ENCODE results near the gene CSRNP2.

Gene CSRNP2

GRCh38 chr12:51025338-51025835 lies 58.0 kb downstream of the CSRNP2 start:
- Histone ChIP-seq H2BK15ac (replicated peaks; ENCODE audit: low read depth) (no peak overlapping the region), H2BK120ac (ENCODE audit: low read depth, low read length) (peak overlapping the region; percentile 16), H2AK5ac (ENCODE audit: low read length) (no peak overlapping the region), H3K4me1 (ENCODE audit: control insufficient read depth, low read depth, low read length) (peaks cover 3% of the 10 kb centered on the region), H4K8ac (ENCODE audit: low read depth, low read length) (peak overlapping the region; percentile 97), H3K79me1 (ENCODE audit: low read length) (peaks cover 12% of the 10 kb centered on the region), H3K4ac (ENCODE audit: low read depth, low read length) (peak overlapping the region; percentile 5), H3K36me3 (ENCODE audit: control insufficient read depth, insufficient read depth, low read length) (no peaks in the 10 kb centered on the region), H3K9ac (ENCODE audit: low read length) (peak overlapping the region; percentile 92), H3K56ac (ENCODE audit: low read length) (peak overlapping the region; percentile 97), H3K23ac (ENCODE audit: low read length) (no peak overlapping the region), H3K18ac (ENCODE audit: low read length) (peak overlapping the region; percentile 71), H3K27ac (ENCODE audit: low read depth, low read length) (peak overlapping the region; percentile 95), H2BK5ac (ENCODE audit: low read length) (no peak overlapping the region), H4K5ac (ENCODE audit: low read length) (no peak overlapping the region), H3K79me2 (ENCODE audit: control insufficient read depth, insufficient read depth, low read length) (peaks cover 35% of the 10 kb centered on the region), H3K4me3 (ENCODE audit: low read length) (peak overlapping the region; percentile 31), H3K27me3 (ENCODE audit: insufficient read depth, low read length, poor library complexity) (no peaks in the 10 kb centered on the region), H3K4me2 (ENCODE audit: low read length) (peak overlapping the region; percentile 21)
- no peak for DNase-seq
- WGBS (ENCODE audit: extremely low coverage, insufficient coverage, low lambda C conversion rate), result no CpG with 5 or more reads among the region's 9 CpGs

GRCh38 chr12:51023625-51024382 lies 59.6 kb downstream of the CSRNP2 start:
- no peak overlapping the region for H3K56ac ChIP-seq (ENCODE audit: low read length)
- H2BK15ac ChIP-seq (replicated peaks; ENCODE audit: low read depth), result no peak overlapping the region
- no peak overlapping the region for H3K4me3 ChIP-seq (ENCODE audit: low read length)
- H3K79me1 ChIP-seq (ENCODE audit: low read length), result peaks cover 14% of the 10 kb centered on the region
- no peak overlapping the region for H4K5ac ChIP-seq (ENCODE audit: low read length)
- no peak overlapping the region for H2BK5ac ChIP-seq (ENCODE audit: low read length)
- H3K27me3 ChIP-seq (ENCODE audit: insufficient read depth, low read length, poor library complexity), result no peaks in the 10 kb centered on the region
- H3K36me3 ChIP-seq (ENCODE audit: control insufficient read depth, insufficient read depth, low read length), result no peaks in the 10 kb centered on the region
- H2AK5ac ChIP-seq (ENCODE audit: low read length), result no peak overlapping the region
- no peak overlapping the region for H3K4ac ChIP-seq (ENCODE audit: low read depth, low read length)
- H3K4me2 ChIP-seq (ENCODE audit: low read length), result no peak overlapping the region
- no CpG with 5 or more reads among the region's 4 CpGs for WGBS (ENCODE audit: extremely low coverage, insufficient coverage, low lambda C conversion rate)
- no peak overlapping the region for H2BK120ac ChIP-seq (ENCODE audit: low read depth, low read length)
- H4K8ac ChIP-seq (ENCODE audit: low read depth, low read length), result no peak overlapping the region
- peaks cover 3% of the 10 kb centered on the region for H3K4me1 ChIP-seq (ENCODE audit: control insufficient read depth, low read depth, low read length)
- no peak for DNase-seq
- peak overlapping the region; percentile 20 for H3K23ac ChIP-seq (ENCODE audit: low read length)
- peaks cover 40% of the 10 kb centered on the region for H3K79me2 ChIP-seq (ENCODE audit: control insufficient read depth, insufficient read depth, low read length)
- no peak overlapping the region for H3K9ac ChIP-seq (ENCODE audit: low read length)
- H3K18ac ChIP-seq (ENCODE audit: low read length), result no peak overlapping the region
- no peak overlapping the region for H3K27ac ChIP-seq (ENCODE audit: low read depth, low read length)

DNA sequence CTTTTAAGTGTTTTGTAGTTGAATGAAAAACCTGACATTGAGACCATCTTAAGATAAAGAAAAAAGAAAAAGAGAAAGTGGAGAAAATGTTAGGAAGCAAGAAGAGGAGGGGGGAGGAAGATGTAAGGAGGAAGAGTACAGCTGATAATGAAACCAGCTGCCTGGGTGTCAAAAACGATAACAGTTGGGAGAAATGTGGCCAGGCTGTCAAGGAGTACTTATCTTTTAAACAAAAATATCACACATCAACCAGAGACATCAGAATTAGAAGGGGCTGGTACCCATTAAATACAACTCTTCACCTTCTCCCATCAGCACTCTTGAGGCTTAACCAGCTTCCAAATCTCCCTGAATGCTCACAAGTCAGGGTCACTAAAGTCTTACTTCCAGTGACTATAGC lies 61.7 kb downstream of the CSRNP2 start:
- Histone ChIP-seq H3K23ac (ENCODE audit: low read length) (no peak overlapping the region), H3K4me3 (ENCODE audit: low read length) (no peak overlapping the region), H2BK5ac (ENCODE audit: low read length) (no peak overlapping the region), H3K9ac (ENCODE audit: low read length) (no peak overlapping the region), H3K4me2 (ENCODE audit: low read length) (no peak overlapping the region), H3K4me1 (ENCODE audit: control insufficient read depth, low read depth, low read length) (peaks cover 3% of the 10 kb centered on the region), H4K8ac (ENCODE audit: low read depth, low read length) (no peak overlapping the region), H3K79me1 (ENCODE audit: low read length) (peaks cover 14% of the 10 kb centered on the region), H3K18ac (ENCODE audit: low read length) (no peak overlapping the region), H2AK5ac (ENCODE audit: low read length) (no peak overlapping the region), H3K79me2 (ENCODE audit: control insufficient read depth, insufficient read depth, low read length) (peaks cover 40% of the 10 kb centered on the region), H3K4ac (ENCODE audit: low read depth, low read length) (no peak overlapping the region), H3K36me3 (ENCODE audit: control insufficient read depth, insufficient read depth, low read length) (no peaks in the 10 kb centered on the region), H2BK15ac (replicated peaks; ENCODE audit: low read depth) (no peak overlapping the region), H3K56ac (ENCODE audit: low read length) (no peak overlapping the region), H3K27ac (ENCODE audit: low read depth, low read length) (no peak overlapping the region), H4K5ac (ENCODE audit: low read length) (no peak overlapping the region), H2BK120ac (ENCODE audit: low read depth, low read length) (no peak overlapping the region), H3K27me3 (ENCODE audit: insufficient read depth, low read length, poor library complexity) (no peaks in the 10 kb centered on the region)
- DNase-seq, result no peak
- no CpG with 5 or more reads among the region's 1 CpG for WGBS (ENCODE audit: extremely low coverage, insufficient coverage, low lambda C conversion rate)

DNA sequence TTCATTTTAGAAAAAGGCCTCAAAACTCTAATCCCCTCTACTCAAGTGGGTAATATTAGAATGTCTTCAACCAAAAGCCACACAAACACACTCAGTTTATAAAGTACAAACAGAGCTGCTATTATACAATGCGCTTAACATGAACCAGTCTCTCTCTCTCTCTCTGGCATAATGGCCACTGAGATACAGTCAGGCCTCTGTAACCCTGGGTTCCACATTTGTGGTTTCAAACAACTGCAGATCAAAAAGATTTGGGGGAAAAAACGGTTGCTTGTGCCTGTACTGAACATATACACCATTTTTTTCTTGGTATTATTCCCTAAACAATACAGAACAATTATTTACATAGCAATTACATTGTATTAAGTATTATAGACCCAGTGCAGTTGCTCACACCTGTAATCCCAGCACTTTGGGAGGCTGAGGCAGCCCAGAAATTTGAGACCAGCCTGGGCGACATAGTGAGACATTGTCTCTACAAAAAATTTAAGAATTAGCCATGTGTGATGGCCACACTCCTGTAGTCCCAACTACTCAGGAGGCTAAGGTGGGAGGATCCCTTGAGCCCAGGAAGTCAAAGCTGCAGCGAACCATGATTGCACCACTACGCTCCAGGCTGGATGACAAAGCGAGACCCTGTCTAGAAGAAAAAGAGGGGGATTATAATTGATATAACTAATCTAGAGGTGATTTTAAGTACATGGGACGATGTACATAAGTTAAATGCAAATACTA lies 62.8 kb downstream of the CSRNP2 start:
- no CpG with 5 or more reads among the region's 7 CpGs for WGBS (ENCODE audit: extremely low coverage, insufficient coverage, low lambda C conversion rate)
- Histone ChIP-seq H3K4ac (ENCODE audit: low read depth, low read length) (no peak overlapping the region), H2AK5ac (ENCODE audit: low read length) (no peak overlapping the region), H3K4me2 (ENCODE audit: low read length) (no peak overlapping the region), H3K18ac (ENCODE audit: low read length) (no peak overlapping the region), H3K56ac (ENCODE audit: low read length) (no peak overlapping the region), H3K79me1 (ENCODE audit: low read length) (peaks cover 14% of the 10 kb centered on the region), H3K23ac (ENCODE audit: low read length) (no peak overlapping the region), H3K4me1 (ENCODE audit: control insufficient read depth, low read depth, low read length) (peaks cover 3% of the 10 kb centered on the region), H2BK15ac (replicated peaks; ENCODE audit: low read depth) (no peak overlapping the region), H3K27ac (ENCODE audit: low read depth, low read length) (no peak overlapping the region), H4K5ac (ENCODE audit: low read length) (no peak overlapping the region), H3K79me2 (ENCODE audit: control insufficient read depth, insufficient read depth, low read length) (peaks cover 40% of the 10 kb centered on the region), H3K27me3 (ENCODE audit: insufficient read depth, low read length, poor library complexity) (no peaks in the 10 kb centered on the region), H3K9ac (ENCODE audit: low read length) (no peak overlapping the region), H3K36me3 (ENCODE audit: control insufficient read depth, insufficient read depth, low read length) (no peaks in the 10 kb centered on the region), H3K4me3 (ENCODE audit: low read length) (no peak overlapping the region), H2BK120ac (ENCODE audit: low read depth, low read length) (no peak overlapping the region), H4K8ac (ENCODE audit: low read depth, low read length) (no peak overlapping the region), H2BK5ac (ENCODE audit: low read length) (no peak overlapping the region)
- no peak for DNase-seq

- Histone ChIP-seq H3K18ac (ENCODE audit: low read length) (no peak overlapping the region), H3K4me1 (ENCODE audit: control insufficient read depth, low read depth, low read length) (peaks cover 3% of the 10 kb centered on the region), H2AK5ac (ENCODE audit: low read length) (no peak overlapping the region), H2BK15ac (replicated peaks; ENCODE audit: low read depth) (no peak overlapping the region), H4K8ac (ENCODE audit: low read depth, low read length) (no peak overlapping the region), H3K23ac (ENCODE audit: low read length) (no peak overlapping the region), H3K79me2 (ENCODE audit: control insufficient read depth, insufficient read depth, low read length) (peaks cover 41% of the 10 kb centered on the region), H3K79me1 (ENCODE audit: low read length) (peaks cover 14% of the 10 kb centered on the region), H3K36me3 (ENCODE audit: control insufficient read depth, insufficient read depth, low read length) (no peaks in the 10 kb centered on the region), H3K27ac (ENCODE audit: low read depth, low read length) (no peak overlapping the region), H2BK5ac (ENCODE audit: low read length) (no peak overlapping the region), H3K4ac (ENCODE audit: low read depth, low read length) (no peak overlapping the region), H3K4me3 (ENCODE audit: low read length) (no peak overlapping the region), H2BK120ac (ENCODE audit: low read depth, low read length) (no peak overlapping the region), H3K56ac (ENCODE audit: low read length) (no peak overlapping the region), H3K9ac (ENCODE audit: low read length) (no peak overlapping the region), H3K4me2 (ENCODE audit: low read length) (no peak overlapping the region), H3K27me3 (ENCODE audit: insufficient read depth, low read length, poor library complexity) (no peaks in the 10 kb centered on the region), H4K5ac (ENCODE audit: low read length) (no peak overlapping the region)
- no peak for DNase-seq
- WGBS (ENCODE audit: extremely low coverage, insufficient coverage, low lambda C conversion rate), result no CpG with 5 or more reads among the region's 2 CpGs
These were observed 63.5 kb downstream of the CSRNP2 start for GRCh38 chr12:51019927-51020326.
